GM12864 (cell line): ENCODE measurements around the gene TOGARAM1.

ENCODE experiments used
- DNase-seq: peaks from one replicate; pipeline ENCODE4 v3.0.0-alpha.2; 2011; ENCODE audit warnings: low read depth
- H3K4me3 ChIP-seq: 2 replicates; pipeline ENCODE4 v1.5.1; 2011; ENCODE audit warnings: mild to moderate bottlenecking, low read depth, low read length, control low read depth
- TF ChIP-seq, protein P1 (sequence below): IDR thresholded peaks from 2 replicates; pipeline ENCODE4 v1.5.1; 2011; ENCODE audit warnings: low read depth, mild to moderate bottlenecking, moderate library complexity, low read length, control low read depth, inconsistent platforms; ENCODE audit errors: missing control alignments

The TOGARAM1 gene

GRCh38 chr14:45028107-45028626, 66.2 kb downstream of the TOGARAM1 start:
- H3K4me3 ChIP-seq: no peak overlapping the region
- no peak for DNase-seq
- TF ChIP-seq, protein P1, sequence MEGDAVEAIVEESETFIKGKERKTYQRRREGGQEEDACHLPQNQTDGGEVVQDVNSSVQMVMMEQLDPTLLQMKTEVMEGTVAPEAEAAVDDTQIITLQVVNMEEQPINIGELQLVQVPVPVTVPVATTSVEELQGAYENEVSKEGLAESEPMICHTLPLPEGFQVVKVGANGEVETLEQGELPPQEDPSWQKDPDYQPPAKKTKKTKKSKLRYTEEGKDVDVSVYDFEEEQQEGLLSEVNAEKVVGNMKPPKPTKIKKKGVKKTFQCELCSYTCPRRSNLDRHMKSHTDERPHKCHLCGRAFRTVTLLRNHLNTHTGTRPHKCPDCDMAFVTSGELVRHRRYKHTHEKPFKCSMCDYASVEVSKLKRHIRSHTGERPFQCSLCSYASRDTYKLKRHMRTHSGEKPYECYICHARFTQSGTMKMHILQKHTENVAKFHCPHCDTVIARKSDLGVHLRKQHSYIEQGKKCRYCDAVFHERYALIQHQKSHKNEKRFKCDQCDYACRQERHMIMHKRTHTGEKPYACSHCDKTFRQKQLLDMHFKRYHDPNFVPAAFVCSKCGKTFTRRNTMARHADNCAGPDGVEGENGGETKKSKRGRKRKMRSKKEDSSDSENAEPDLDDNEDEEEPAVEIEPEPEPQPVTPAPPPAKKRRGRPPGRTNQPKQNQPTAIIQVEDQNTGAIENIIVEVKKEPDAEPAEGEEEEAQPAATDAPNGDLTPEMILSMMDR: no peak

GRCh38 chr14:45034730-45035129, 72.7 kb downstream of the TOGARAM1 start:
- H3K4me3 ChIP-seq: no peak overlapping the region

DNA sequence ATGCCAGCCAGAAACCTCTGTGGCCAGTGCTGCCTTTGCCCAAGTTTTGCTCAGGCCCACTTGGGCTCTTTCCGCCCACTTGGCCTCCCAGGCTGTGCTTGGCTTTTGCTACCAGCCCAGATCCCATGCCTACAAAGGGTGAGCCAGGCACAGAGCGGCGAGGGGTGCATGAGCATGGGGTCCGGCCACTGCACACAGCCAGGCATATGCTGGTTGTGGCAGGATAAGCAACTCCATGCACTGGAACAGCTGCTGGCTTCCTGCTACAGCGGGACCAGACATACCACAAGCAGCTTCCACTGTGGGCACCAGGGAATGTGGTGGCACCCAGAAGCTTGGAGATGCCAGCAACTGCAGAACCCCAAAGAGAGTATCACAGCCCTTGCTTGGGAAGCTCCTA, 76.3 kb downstream of the TOGARAM1 start:
- no peak overlapping the region for H3K4me3 ChIP-seq
- DNase-seq: no peak
- TF ChIP-seq, protein P1: no peak

More at GRCh38 chr14:45034730-45035129, 72.7 kb downstream of the TOGARAM1 start:
- DNase-seq: no peak
- TF ChIP-seq, protein P1: no peak

GRCh38 chr14:45038865-45039264, 76.9 kb downstream of the TOGARAM1 start:
- no peak overlapping the region for H3K4me3 ChIP-seq
- no peak for DNase-seq
- TF ChIP-seq, protein P1: no peak

- H3K4me3 ChIP-seq: no peak overlapping the region
- TF ChIP-seq, protein P1: no peak
- DNase-seq: no peak
These were observed 77.4 kb downstream of the TOGARAM1 start for GRCh38 chr14:45039390-45039789.

GRCh38 chr14:45041641-45042040, 79.7 kb downstream of the TOGARAM1 start:
- TF ChIP-seq, protein P1: no peak
- H3K4me3 ChIP-seq: no peak overlapping the region
- DNase-seq: no peak

DNA sequence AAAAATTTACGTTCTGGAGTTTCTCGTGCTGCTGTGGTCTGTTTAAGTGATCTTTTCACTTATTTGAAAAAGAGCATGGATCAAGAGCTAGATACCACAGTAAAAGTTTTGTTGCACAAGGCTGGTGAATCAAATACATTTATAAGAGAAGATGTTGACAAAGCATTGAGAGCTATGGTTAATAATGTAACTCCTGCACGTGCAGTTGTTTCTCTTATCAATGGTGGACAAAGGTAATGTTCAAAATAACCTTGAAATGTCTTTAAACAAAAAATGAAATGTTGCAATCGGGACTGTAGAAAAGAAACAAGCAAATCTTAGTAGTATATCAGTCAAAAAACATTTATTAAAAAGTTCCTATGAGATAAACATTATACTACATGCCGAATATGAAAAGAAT, 82.6 kb downstream of the TOGARAM1 start:
- no peak overlapping the region for H3K4me3 ChIP-seq
- DNase-seq: no peak
- TF ChIP-seq, protein P1: no peak
